NK-92 treated with Interleukin-12 subunit alpha and Interleukin-12 subunit beta, amount 100 ng/mL, for 24 hours (cell line): ENCODE data around the gene SDSL.

Source experiments
- DNase-seq: peaks from one replicate; lab custom pipeline; 2025; lab: John Stamatoyannopoulos, UW

The SDSL gene

DNA sequence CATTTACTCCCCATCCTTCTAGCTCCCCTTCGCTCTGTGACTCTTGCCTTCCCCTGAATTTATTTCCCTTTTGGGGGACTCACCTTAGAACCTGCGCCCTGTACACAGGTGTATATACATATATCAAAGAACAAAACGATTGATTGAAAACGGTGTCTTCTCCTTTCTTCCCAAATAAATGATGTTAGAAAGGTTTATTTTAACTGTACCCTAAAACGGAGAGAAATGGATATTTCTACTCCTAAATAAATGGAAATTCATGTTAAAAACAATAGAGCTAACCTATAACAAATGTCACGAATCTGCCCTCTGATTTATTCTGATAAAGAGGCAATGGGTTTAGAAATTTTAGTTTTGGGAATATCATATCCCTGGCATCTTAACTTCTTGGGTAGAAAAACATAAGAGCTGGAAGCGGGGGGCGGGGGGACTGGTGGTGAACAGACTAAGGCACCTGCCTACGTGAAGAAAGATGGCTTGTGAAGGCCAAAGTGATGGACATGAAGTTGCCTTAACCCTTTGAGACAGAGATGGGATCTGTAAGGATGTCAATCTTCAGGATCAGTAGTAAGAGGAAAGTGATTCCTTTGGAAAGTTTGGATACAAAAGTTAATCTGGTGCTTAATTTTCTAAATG lies 58.3 kb downstream of the SDSL start:
- DNase-seq: no peak

DNA sequence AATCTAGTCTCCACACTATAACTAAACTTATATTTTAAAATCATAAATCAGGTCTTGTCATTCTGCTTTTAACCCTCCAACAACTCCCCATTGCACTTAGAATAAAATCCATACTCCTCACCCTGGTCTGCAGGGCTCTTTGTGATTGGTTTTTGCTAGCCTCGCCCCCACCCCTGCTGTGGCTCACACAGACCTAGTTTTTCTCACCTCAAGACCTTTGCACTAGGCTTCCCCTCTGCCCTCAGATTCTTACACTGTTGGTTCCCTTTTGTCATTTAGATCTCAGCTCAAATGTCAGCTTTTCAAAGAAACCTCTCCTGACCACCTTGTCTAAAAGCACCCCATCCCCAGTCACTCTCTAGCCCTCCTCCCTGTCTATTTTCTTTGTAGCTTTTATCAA lies 60.2 kb downstream of the SDSL start:
- DNase-seq: no peak

DNA sequence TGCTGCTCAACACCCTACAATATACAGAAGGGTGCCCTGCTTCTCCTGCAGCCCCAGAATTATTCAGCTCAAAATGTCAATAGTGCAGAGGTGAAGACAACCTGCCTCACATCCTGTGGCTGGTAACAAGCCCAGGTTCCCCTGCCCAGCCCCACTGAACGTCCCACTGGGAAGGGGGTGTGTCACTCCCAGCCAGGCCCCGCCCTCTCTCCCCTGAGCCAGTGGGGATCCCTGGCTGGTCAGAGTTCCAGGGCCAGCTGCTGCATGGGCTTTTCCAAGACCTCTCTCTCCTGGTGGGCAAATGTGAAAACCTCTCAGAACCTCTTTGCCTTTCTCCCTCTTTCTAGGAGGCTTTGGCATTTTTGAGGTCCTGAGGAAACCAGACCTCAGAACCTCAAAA lies 63.1 kb downstream of the SDSL start:
- no peak for DNase-seq

DNA sequence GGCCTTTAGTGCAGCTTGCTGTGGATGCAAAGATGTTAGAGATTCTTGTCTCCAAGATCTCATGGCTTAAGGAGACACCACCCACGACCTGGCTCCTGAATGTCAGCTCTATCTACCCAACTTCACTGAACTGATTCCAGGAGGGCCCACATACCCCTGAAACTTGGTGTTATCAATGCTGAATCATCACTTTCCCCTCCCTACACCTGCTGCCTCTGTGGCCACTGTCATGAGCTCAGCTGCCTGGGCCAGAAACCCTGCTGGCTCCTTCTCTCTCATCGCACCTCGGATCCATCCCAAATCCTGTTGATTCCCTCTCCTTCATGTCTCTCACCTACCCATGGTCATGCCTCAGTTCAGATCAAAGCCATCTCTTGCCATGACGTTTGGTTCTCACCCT lies 64.5 kb downstream of the SDSL start:
- no peak for DNase-seq
